HEK293T (cell line): ENCODE data around the gene SEC14L6.

Experiments used
- CTCF ChIA-PET: fragments of 350-600 bp; formaldehyde crosslinking; extraction: SDS; loops from one replicate; lab custom pipeline; 2021; ENCODE audit warnings: antibody characterized with exemption, inconsistent platforms; lab: Yijun Ruan, JAX
- POLR2A ChIA-PET: fragments of 350-600 bp; formaldehyde crosslinking; extraction: SDS; loops from one replicate; lab custom pipeline; 2020; ENCODE audit warnings: antibody characterized with exemption, inconsistent platforms; lab: Yijun Ruan, JAX
- DNase-seq: peaks from one replicate; pipeline ENCODE4 v3.0.0; 2012; ENCODE audit warnings: mixed read lengths; ENCODE audit errors: extremely low spot score
- ARNT ChIP-seq: fragments of 450-650 bp; IDR thresholded peaks from 2 replicates; pipeline ENCODE4 v1.6.1; 2017; ENCODE audit warnings: mild to moderate bottlenecking
- BHLHE40 ChIP-seq: fragments of 450-650 bp; IDR thresholded peaks from 2 replicates; pipeline ENCODE4 v1.6.1; 2016; ENCODE audit warnings: mild to moderate bottlenecking, moderate library complexity, borderline replicate concordance
- CTBP1 ChIP-seq: fragments of 450-650 bp; IDR thresholded peaks from 2 replicates; pipeline ENCODE4 v1.6.1; 2016; ENCODE audit warnings: borderline replicate concordance
- ELF4 ChIP-seq: fragments of 450-650 bp; IDR thresholded peaks from 2 replicates; pipeline ENCODE4 v1.6.1; 2017; ENCODE audit warnings: antibody characterized with exemption
- FOXA1 ChIP-seq: fragments of 450-650 bp; IDR thresholded peaks from 2 replicates; pipeline ENCODE4 v1.6.1; 2016; ENCODE audit warnings: mild to moderate bottlenecking
- FOXK2 ChIP-seq: fragments of 450-650 bp; IDR thresholded peaks from 2 replicates; pipeline ENCODE4 v1.6.1; 2016; ENCODE audit warnings: mild to moderate bottlenecking
- FOXM1 ChIP-seq: fragments of 450-650 bp; IDR thresholded peaks from 2 replicates; pipeline ENCODE4 v1.6.1; 2017; ENCODE audit warnings: mild to moderate bottlenecking, borderline replicate concordance
- HDGF ChIP-seq: fragments of 450-650 bp; IDR thresholded peaks from 2 replicates; pipeline ENCODE4 v1.6.1; 2017; ENCODE audit warnings: antibody characterized with exemption, borderline replicate concordance
- L3MBTL2 ChIP-seq: fragments of 450-650 bp; conservative IDR thresholded peaks from 2 replicates; pipeline ENCODE4 v1.6.1; 2016; ENCODE audit warnings: mild to moderate bottlenecking
- LEF1 ChIP-seq: fragments of 450-650 bp; IDR thresholded peaks from 2 replicates; pipeline ENCODE4 v1.6.1; 2017; ENCODE audit warnings: mild to moderate bottlenecking, borderline replicate concordance
- NFRKB ChIP-seq: fragments of 450-650 bp; IDR thresholded peaks from 2 replicates; pipeline ENCODE4 v1.6.1; 2016; ENCODE audit warnings: mild to moderate bottlenecking, moderate library complexity
- PKNOX1 ChIP-seq: fragments of 450-650 bp; IDR thresholded peaks from 2 replicates; pipeline ENCODE4 v1.6.1; 2016
- SP1 ChIP-seq: fragments of 450-650 bp; IDR thresholded peaks from 2 replicates; pipeline ENCODE4 v1.6.1; 2017
- SUZ12 ChIP-seq: fragments of 450-650 bp; IDR thresholded peaks from 2 replicates; pipeline ENCODE4 v1.6.1; 2016; ENCODE audit warnings: mild to moderate bottlenecking
- TARDBP ChIP-seq: fragments of 450-650 bp; IDR thresholded peaks from 2 replicates; pipeline ENCODE4 v1.6.1; 2016
- ZNF384 ChIP-seq: fragments of 450-650 bp; IDR thresholded peaks from 2 replicates; pipeline ENCODE4 v1.6.1; 2016

SEC14L6 gene

GRCh38 chr22:30511911-30512310 is 34.6 kb downstream of the SEC14L6 start:
- POLR2A ChIA-PET: no interaction called here
- DNase-seq: no peak
- TF ChIP-seq NFRKB (no peak), ELF4 (no peak), PKNOX1 (no peak), FOXA1 (no peak), LEF1 (no peak), FOXM1 (no peak), SUZ12 (no peak), BHLHE40 (no peak), ARNT (no peak), L3MBTL2 (no peak), ZNF384 (no peak), TARDBP (no peak), FOXK2 (no peak)
- CTCF ChIA-PET: interaction anchor here (0.8 kb wide), 1 partner anchor 26 kb away, joined by 3 read pairs; no protein-coding TSS in a partner anchor

- TF ChIP-seq FOXA1: no peak
- no peak for TF ChIP-seq L3MBTL2
- no peak for TF ChIP-seq PKNOX1
- no peak for TF ChIP-seq ZNF384
- TF ChIP-seq FOXK2: no peak
- TF ChIP-seq ELF4: no peak
- TF ChIP-seq ARNT: no peak
- POLR2A ChIA-PET: no interaction called here
- CTCF ChIA-PET: interaction anchor here (0.8 kb wide), 1 partner anchor 27 kb away, joined by 3 read pairs; no protein-coding TSS in a partner anchor
- no peak for DNase-seq
Measured at GRCh38 chr22:30511109-30511508, 35.4 kb downstream of the SEC14L6 start.

- no peak for DNase-seq
- CTCF ChIA-PET: interaction anchor here (0.6 kb wide), 1 partner anchor 249 kb away, joined by 3 read pairs; no protein-coding TSS in a partner anchor
- TF ChIP-seq ZNF384 (no peak), FOXA1 (no peak), PKNOX1 (no peak), L3MBTL2 (no peak), FOXM1 (no peak), HDGF (no peak), NFRKB (no peak), TARDBP (no peak), SP1 (no peak)
- POLR2A ChIA-PET: no interaction called here
Measured at GRCh38 chr22:30508216-30508615, 38.3 kb downstream of the SEC14L6 start.

- TF ChIP-seq TARDBP (no peak), ARNT (no peak), L3MBTL2 (no peak), ZNF384 (no peak), BHLHE40 (no peak), SUZ12 (no peak)
- no peak for DNase-seq
- ChIA-PET POLR2A (no interaction called here), CTCF (interaction anchor here (0.6 kb wide), 1 partner anchor 250 kb away, joined by 3 read pairs; no protein-coding TSS in a partner anchor)
Measured at GRCh38 chr22:30507670-30508069, 38.9 kb downstream of the SEC14L6 start.

- ChIA-PET POLR2A (no interaction called here), CTCF (no interaction called here)
- TF ChIP-seq LEF1 (no peak), ELF4 (no peak), SP1 (no peak), ZNF384 (no peak), FOXA1 (no peak), FOXK2 (no peak), HDGF (no peak)
- no peak for DNase-seq
Measured at GRCh38 chr22:30506507-30506968, 40.0 kb downstream of the SEC14L6 start.

- TF ChIP-seq PKNOX1 (no peak), ELF4 (no peak), BHLHE40 (no peak), CTBP1 (no peak), TARDBP (no peak), SUZ12 (no peak), LEF1 (no peak), ARNT (no peak), FOXK2 (no peak), SP1 (no peak), ZNF384 (no peak), L3MBTL2 (no peak), FOXA1 (no peak), FOXM1 (no peak)
- ChIA-PET CTCF (no interaction called here), POLR2A (no interaction called here)
- DNase-seq: no peak
Measured at GRCh38 chr22:30503551-30503950, 43.0 kb downstream of the SEC14L6 start.
